K562 treated with DMSO at 1 percent for 12 hours (cell line): ENCODE results near the gene IL12B. TPM values are rescaled to one million over a fixed set of nuclear protein-coding genes. Genes with fewer than 3 reads are reported as not detected.

Source experiments
- total RNA-seq: library from RNA; unstranded; fragments of 300-600 nt; gene quantifications from 2 replicates; pipeline ENCODE4 v1.2.3, GENCODE V29; 2022; ENCODE audit not compliant: insufficient read depth

The IL12B gene
- total RNA-seq = not detected in 2 replicates

DNA sequence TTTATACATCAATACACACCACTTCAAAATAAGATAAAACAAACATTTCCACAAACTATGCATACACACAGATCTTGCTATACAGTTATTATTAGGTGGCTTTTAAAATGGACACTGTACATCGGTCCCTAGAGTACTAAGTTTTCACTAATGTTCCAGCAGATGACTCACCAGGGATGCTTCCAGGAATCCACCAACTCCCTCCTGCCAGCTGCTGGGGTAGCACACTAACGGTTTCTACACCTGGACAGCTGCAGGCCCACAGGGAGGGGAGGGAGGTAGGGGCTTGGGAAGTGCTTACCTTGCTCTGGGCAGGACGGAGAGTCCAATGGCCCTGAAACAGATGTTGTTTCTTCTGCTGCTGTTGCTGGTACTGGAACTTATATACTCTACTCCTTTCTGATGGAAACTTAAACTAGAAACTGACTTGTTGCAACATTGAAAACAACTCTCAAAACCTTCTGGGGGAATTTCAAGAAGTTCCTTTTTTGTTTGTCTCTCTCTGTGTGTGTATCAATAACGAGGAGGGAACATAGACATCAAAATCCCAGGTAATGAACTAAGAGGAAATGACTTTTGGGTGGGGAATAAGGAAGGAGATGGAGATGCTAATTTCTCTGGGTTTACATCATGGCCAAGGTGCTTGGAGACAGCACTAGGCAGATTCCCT, at the start of gene IL12B:
Gene IL12B (minus strand): TSS at position 357 of the 670 bp plus-strand sequence. CDS start 3,705 bp downstream, outside the sequence.

Other genes starting within 250 kb of the IL12B start
- gene EBF1, start 230.6 kb downstream of the IL12B start, total RNA-seq = not detected in 2 replicates
- gene RNF145, start 120.9 kb downstream of the IL12B start, total RNA-seq = 27.0 and 47.3 TPM in 2 replicates
- gene UBLCP1, start 67.2 kb downstream of the IL12B start, total RNA-seq = 11.5 and 28.0 TPM in 2 replicates